PFSK-1 (cell line): ENCODE measurements around the gene MAPT.

Source experiments
- FOXP2 ChIP-seq: optimal IDR thresholded peaks from 2 replicates; pipeline ENCODE3; 2011; ENCODE audit warnings: borderline replicate concordance, control low read depth, inconsistent platforms; ENCODE audit not compliant: insufficient read depth; ENCODE audit errors: extremely low read length, extremely low read depth
- POLR2AphosphoS5 ChIP-seq: IDR thresholded peaks from 2 replicates; pipeline ENCODE4 v1.6.1; 2012; ENCODE audit warnings: low read depth, mild to moderate bottlenecking, control low read depth, low read length, moderate library complexity
- REST ChIP-seq, 2 experiments: IDR thresholded peaks; 2 replicates each; pipeline versions ENCODE4 v1.6.1 to v1.8.0; 2011 to 2012; ENCODE audit warnings: low read depth in 2 of 2, low read length in 2 of 2, control low read depth in 1 of 2, inconsistent platforms in 1 of 2, mild to moderate bottlenecking in 1 of 2, moderate library complexity in 1 of 2; ENCODE audit not compliant: insufficient read depth in 1 of 2
- TAF1 ChIP-seq: IDR thresholded peaks from 2 replicates; pipeline ENCODE4 v1.6.1; 2012; ENCODE audit warnings: low read length, control low read depth, borderline replicate concordance; ENCODE audit not compliant: insufficient read depth

GRCh38 chr17:46060461-46060860 is 166.1 kb downstream of the MAPT start:
- TF ChIP-seq FOXP2 (no peak), POLR2AphosphoS5 (no peak), TAF1 (no peak), REST (IDR thresholded peaks at IDR 0.05; ENCODE audit: insufficient read depth in 1 of 2, low read depth in 2 of 2, low read length in 2 of 2) (no peak)
